Small intestine (tissue), 7 donors: Measurements from ENCODE around the gene RARG. TPM values are rescaled to one million over a fixed set of nuclear protein-coding genes. Genes with fewer than 3 reads are reported as not detected.
A peak's percentile ranks its signal among the peaks of the same experiment; 100 is the strongest.

ENCODE experiments used
- DNase-seq, 2 donors: peaks; one replicate each; pipeline versions ENCODE4 v3.0.0 to v3.0.0-alpha.2; 2013
- FAIRE-seq: peaks from 2 replicates; lab custom pipeline; 2012; peaks lifted over from hg19 to GRCh38; lab: Jason Lieb, UNC
- H3K27ac ChIP-seq, 3 donors: one replicate each; pipeline ENCODE4 v1.5.1; 2013; ENCODE audit warnings: low read length in 2 of 3, mild to moderate bottlenecking in 2 of 3, control low read depth in 1 of 3, inconsistent platforms in 1 of 3, low read depth in 1 of 3, moderate library complexity in 1 of 3
- H3K27me3 ChIP-seq, 3 donors: one replicate each; pipeline ENCODE4 v1.6.1; 2013; ENCODE audit warnings: low read length in 3 of 3, inconsistent platforms in 1 of 3; ENCODE audit not compliant: control insufficient read depth in 3 of 3, insufficient read depth in 3 of 3
- H3K36me3 ChIP-seq, 3 donors: one replicate each; pipeline ENCODE4 v1.6.1; 2013; ENCODE audit warnings: low read length in 3 of 3, inconsistent platforms in 1 of 3, low read depth in 1 of 3, mild to moderate bottlenecking in 1 of 3, moderate library complexity in 1 of 3; ENCODE audit not compliant: control insufficient read depth in 3 of 3, insufficient read depth in 2 of 3
- H3K4me1 ChIP-seq, 3 donors: one replicate each; pipeline ENCODE4 v1.6.1; 2013; ENCODE audit warnings: low read length in 2 of 3, inconsistent platforms in 1 of 3, low read depth in 1 of 3, mild to moderate bottlenecking in 1 of 3, moderate library complexity in 1 of 3; ENCODE audit not compliant: control insufficient read depth in 3 of 3, insufficient read depth in 2 of 3
- H3K4me3 ChIP-seq, 3 donors: one replicate each; pipeline ENCODE4 v1.5.1; 2013; ENCODE audit warnings: low read length in 3 of 3, control low read depth in 1 of 3, inconsistent platforms in 1 of 3, low read depth in 1 of 3, mild to moderate bottlenecking in 1 of 3, moderate library complexity in 1 of 3
- H3K9me3 ChIP-seq, 2 donors: one replicate each; pipeline ENCODE4 v1.6.1; 2013; ENCODE audit warnings: low read depth in 1 of 2, low read length in 1 of 2; ENCODE audit not compliant: control insufficient read depth in 2 of 2, insufficient read depth in 1 of 2
- WGBS, 3 donors: extraction: QIAGEN DNeasy Blood & Tissue Kit; methylation state at CpG; one replicate each; pipeline ENCODE4 v1.1.7; 2013; 5-methylcytosine and 5-hydroxymethylcytosine counted together
- polyA plus RNA-seq, 4 donors: library from polyadenylated mRNA; stranded (reverse) in 3 of 4; unstranded in 1 of 4; fragments of 200-250 nt in 3 of 4; fragments of 120-200 nt in 1 of 4; gene quantifications; one replicate each; pipeline versions ENCODE4 v1.2.1 to v1.2.3, GENCODE V29; 2013
- donor health status: healthy with polysubstance abuse.
- donor health status: control.
- donor health status: control.
- donor health status: Bipolar disorder and iron deficiency.
- donor health status: healthy.

The RARG gene
- polyA plus RNA-seq, 4 donors: 0.54 to 8.0 (median 7.1) TPM; not detected in 1

DNA sequence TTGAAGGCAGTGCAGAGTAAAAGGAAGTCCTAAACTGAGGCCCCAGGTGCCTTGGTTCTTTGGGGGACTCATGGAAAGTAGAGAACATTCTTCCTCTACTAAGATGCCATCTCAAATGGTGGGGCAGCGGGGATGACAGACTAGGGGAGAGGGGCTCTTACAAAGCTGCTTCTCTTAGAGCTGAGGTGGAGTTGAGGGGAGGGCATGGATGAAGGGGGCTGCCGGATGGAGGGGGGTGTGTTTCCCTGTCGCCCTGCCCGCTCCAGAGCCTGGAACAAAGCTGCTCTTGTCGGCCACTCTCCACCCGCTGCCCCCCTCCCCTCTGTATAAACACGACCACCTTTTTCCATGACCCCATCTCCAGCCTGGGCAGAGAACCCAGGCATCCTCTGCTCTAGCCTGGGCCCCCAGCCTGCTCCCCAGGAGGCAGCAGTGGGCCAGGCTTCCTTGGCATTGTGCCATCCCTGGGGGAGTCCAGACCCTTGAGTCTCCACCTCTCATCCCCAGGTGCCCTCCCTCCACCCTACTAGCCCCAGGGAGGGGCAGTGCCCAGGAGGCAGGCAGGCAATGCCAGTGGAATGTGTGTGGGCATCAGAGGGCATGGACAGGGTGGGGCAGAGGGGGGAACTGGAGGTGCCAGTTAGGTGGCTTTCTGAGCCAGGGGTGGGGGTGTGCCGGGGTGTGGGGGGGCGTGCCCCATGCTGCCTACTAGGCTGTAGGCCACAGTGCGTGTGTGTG, 1.7 kb downstream of the RARG start:
- peaks cover 0 to 54% (median 0%) of the 10 kb centered on the region in 3 donors for H3K27me3 ChIP-seq
- H3K9me3 ChIP-seq: no peaks in the 10 kb centered on the region
- 60 to 84% (median 69%) methylated on average over 5 to 10 of the region's 10 CpGs for WGBS, 3 donors
- H3K27ac ChIP-seq: no peak overlapping the region
- FAIRE-seq: no peak
- H3K4me3 ChIP-seq: no peak overlapping the region
- DNase-seq: no peak
- no peaks in the 10 kb centered on the region for H3K36me3 ChIP-seq
- H3K4me1 ChIP-seq: peaks cover 0 to 28% (median 0%) of the 10 kb centered on the region in 3 donors

DNA sequence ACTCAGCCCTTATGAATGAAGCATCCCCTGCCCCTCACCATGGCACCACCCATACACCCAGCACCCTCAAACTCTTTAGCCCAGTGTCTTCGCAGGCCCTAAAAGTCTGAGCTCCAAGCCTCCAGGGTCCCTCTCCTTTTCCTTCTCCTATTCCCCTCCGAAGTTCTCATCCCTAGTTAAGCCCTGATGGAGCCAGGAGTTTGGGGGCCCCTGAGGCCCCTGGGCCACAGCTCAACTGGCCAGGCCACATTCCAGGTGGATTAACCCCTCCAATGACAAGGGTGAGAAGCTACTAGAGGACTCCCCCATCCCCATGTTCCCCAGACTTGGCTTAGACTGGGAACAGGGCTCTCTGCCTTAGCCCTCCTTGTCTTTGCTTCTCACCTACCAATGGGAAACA, 2.6 kb downstream of the RARG start:
- no peak overlapping the region for H3K27ac ChIP-seq
- no peaks in the 10 kb centered on the region for H3K9me3 ChIP-seq
- no peaks in the 10 kb centered on the region for H3K36me3 ChIP-seq
- peaks cover 0 to 46% (median 0%) of the 10 kb centered on the region in 3 donors for H3K27me3 ChIP-seq
- no peak for FAIRE-seq
- no peak overlapping the region for H3K4me3 ChIP-seq
- H3K4me1 ChIP-seq: peaks cover 0 to 25% (median 0%) of the 10 kb centered on the region in 3 donors
- no peak for DNase-seq
- 81 to 89% (median 87%) methylated on average over 2 of the region's 2 CpGs for WGBS, 3 donors

DNA sequence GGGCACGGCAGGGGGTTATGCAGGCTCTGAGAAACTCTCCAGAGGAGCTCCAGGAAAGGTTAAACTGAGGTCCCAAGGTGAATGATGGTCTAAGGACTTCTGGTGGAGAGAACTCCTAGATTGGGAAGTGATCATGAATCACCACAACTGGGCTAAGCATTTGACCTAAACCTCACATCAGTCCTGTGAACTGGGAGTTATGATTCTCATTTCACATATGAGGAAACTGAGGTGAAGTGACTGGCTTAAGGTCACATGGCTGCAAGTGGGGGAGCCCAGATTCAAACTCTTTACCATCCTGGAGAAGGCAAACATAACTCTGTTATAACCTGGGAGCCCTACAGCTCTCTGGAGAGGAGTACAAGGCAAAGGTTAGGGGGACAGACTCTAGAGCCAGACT, 4.2 kb downstream of the RARG start:
- no peak overlapping the region for H3K4me3 ChIP-seq
- DNase-seq: no peak
- 85 to 100% (median 86%) methylated on average over 1 of the region's 1 CpG for WGBS, 3 donors
- no peak for FAIRE-seq
- peaks cover 0 to 30% (median 0%) of the 10 kb centered on the region in 3 donors for H3K27me3 ChIP-seq
- H3K4me1 ChIP-seq: peaks cover 0 to 24% (median 3%) of the 10 kb centered on the region in 3 donors
- H3K27ac ChIP-seq: no peak overlapping the region
- H3K9me3 ChIP-seq: no peaks in the 10 kb centered on the region
- no peaks in the 10 kb centered on the region for H3K36me3 ChIP-seq

DNA sequence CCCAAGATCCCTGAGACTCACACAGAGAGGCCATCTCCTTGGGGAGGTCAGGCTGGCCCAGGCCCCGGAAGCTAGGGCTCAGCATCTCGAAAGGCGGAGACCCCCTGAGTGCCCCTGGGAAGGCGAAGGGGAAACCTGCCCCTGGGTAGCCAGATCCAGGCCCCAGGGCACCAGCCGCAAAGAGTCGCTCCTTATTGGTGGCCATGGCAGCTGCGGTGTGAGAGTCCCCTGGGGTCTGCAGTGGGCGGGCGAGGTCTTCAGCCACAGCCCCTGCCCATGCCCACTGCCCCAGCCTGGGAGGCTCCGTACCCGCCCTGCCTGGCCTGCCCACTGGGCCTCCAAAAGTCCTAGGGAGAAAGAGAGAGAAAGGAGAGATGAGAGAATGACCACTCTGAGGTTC, 4.7 kb downstream of the RARG start:
- WGBS, 3 donors: 92 to 96% (median 94%) methylated on average over 10 to 11 of the region's 11 CpGs
- FAIRE-seq: no peak
- Histone ChIP-seq H3K4me3 (no peak overlapping the region), H3K36me3 (no peaks in the 10 kb centered on the region), H3K27me3 (peaks cover 0 to 25% (median 0%) of the 10 kb centered on the region in 3 donors), H3K9me3 (no peaks in the 10 kb centered on the region), H3K27ac (no peak overlapping the region), H3K4me1 (peaks cover 0 to 21% (median 3%) of the 10 kb centered on the region in 3 donors)
- no peak for DNase-seq

DNA sequence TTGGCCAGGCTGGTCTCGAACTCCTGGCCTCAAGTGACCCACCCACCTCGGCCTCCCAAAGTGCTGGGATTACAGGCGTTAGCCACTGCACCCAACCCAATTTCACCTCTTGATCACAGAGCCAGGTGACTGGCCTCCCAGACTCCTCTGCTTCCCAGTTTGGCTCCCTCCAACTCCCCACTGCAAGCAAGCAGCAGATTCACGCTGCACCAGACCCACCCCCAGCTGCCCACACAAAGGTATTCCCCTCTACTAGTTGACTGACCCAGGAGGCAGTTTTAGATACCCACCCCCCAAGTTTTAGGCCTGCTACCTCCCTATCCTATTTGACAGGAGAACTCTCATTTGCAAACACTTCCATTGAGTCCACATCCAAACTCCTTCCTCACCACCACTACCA, 5.2 kb downstream of the RARG start:
- H3K27ac ChIP-seq: no peak overlapping the region
- DNase-seq (no peak), FAIRE-seq (no peak)
- H3K4me3 ChIP-seq: no peak overlapping the region
- H3K36me3 ChIP-seq: no peaks in the 10 kb centered on the region
- 81 to 84% (median 83%) methylated on average over 4 of the region's 4 CpGs for WGBS, 3 donors
- H3K9me3 ChIP-seq: no peaks in the 10 kb centered on the region
- H3K4me1 ChIP-seq: peaks cover 0 to 25% (median 3%) of the 10 kb centered on the region in 3 donors
- H3K27me3 ChIP-seq: peaks cover 0 to 23% (median 0%) of the 10 kb centered on the region in 3 donors

DNA sequence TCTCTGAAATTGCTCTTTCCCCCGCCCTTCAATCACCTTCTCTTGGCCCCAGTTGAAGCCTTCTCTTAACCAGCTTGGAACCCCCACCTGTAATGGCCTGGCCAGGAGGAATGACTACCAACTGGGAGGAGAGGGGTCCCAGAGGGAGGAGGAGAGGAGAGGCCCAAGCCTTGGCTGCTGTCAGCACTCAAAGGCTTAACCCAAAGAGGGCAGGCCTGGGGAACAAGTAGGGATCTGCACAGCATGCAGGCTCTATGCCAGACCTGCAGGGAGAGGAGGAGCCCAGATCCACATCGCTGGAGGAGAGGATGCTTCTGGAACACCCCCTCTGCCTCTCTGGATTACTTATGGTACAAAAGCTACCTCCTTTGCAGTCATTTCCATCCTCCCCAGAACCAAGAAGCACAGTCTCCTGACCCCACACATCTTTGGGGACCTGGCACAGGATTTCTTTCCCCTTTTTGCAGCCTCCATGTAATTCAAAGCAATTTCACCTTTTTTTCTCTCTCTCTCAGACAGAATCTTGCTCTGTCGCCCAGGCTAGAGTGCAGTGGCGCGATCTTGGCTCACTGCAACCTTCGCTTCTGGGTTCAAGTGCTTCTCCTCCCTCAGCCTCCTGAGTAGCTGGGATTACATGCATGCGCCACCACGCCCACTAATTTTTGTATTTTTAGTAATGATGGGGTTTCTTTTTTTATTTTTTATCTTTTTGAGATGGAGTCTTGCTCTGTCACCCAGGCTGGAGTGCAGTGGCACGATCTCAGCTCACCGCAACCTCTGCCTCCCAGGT, 6.2 kb downstream of the RARG start:
- FAIRE-seq (no peak), DNase-seq (no peak)
- H3K9me3 ChIP-seq: no peaks in the 10 kb centered on the region
- 89 to 96% (median 91%) methylated on average over 10 of the region's 10 CpGs for WGBS, 3 donors
- no peaks in the 10 kb centered on the region for H3K36me3 ChIP-seq
- peaks cover 0 to 25% (median 3%) of the 10 kb centered on the region in 3 donors for H3K4me1 ChIP-seq
- H3K27me3 ChIP-seq: peaks cover 0 to 15% (median 0%) of the 10 kb centered on the region in 3 donors
- H3K4me3 ChIP-seq: no peak overlapping the region
- no peak overlapping the region for H3K27ac ChIP-seq

DNA sequence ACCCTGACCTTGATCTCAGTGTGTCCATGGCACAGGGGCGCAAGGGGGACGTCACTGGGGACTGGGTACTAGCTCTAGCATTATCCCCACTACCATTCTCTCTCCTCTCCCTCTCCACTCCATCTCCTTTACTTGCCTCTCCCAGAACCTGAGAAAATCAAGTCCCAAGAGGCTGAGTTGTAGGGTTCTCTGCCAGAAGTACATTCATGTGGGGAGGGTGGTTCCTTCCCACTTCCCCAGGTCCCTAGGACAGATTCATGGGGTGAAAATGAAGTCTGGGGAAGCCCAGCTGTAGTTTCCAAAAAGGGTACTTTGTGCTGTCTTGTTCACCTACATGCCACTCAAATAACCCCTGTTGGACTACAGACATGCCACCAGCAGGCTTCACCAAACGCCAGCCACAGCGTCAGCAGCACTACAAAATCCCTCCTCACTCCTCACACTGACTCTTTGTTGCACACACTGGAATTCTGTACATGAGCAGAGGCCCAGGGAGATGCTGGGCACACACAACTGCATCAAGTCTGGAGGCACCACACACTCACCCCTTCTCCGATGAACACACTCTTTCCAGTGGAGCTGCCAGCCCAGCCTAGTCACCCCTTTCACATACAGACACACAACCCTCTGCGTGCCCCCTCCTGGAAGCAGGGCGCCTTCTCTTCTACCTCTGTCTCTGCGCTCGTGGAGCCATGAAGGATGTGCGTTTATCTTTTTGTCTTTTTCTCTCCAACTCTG, 6.9 kb downstream of the RARG start:
- FAIRE-seq: no peak
- Histone ChIP-seq H3K9me3 (no peaks in the 10 kb centered on the region), H3K27ac (peak overlapping the region in 1 of 3 donors; percentile 16), H3K4me1 (peaks cover 0 to 25% (median 3%) of the 10 kb centered on the region in 3 donors), H3K36me3 (no peaks in the 10 kb centered on the region), H3K27me3 (peaks cover 0 to 10% (median 0%) of the 10 kb centered on the region in 3 donors), H3K4me3 (no peak overlapping the region)
- WGBS, 3 donors: 82 to 89% (median 87%) methylated on average over 10 of the region's 10 CpGs
- no peak for DNase-seq
